ENCODE data around the gene YTHDF1. TPM values are rescaled to one million over a fixed set of nuclear protein-coding genes. Genes with fewer than 3 reads are reported as not detected.
"Not testable (repeated sequence)": the region's sequence is repeated elsewhere in the genome, so short reads cannot be mapped to it uniquely, and the experiment has no call there.

The YTHDF1 gene
- total RNA-seq, 1 experiment from 2014 or later: 196 TPM

GRCh38 chr20:63253065-63253437 lies 37.1 kb upstream of the YTHDF1 start:
- Mint-ChIP-seq H3K4me1 (ENCODE audit: low read depth, unreplicated experiment) (peaks cover 56% of the 10 kb centered on the region), H3K9me3 (ENCODE audit: unreplicated experiment) (no peaks in the 10 kb centered on the region), H3K36me3 (ENCODE audit: insufficient read depth, unreplicated experiment) (peaks cover 9% of the 10 kb centered on the region), H3K27ac (ENCODE audit: unreplicated experiment) (no peak overlapping the region), H3K27me3 (ENCODE audit: insufficient read depth, unreplicated experiment) (no peaks in the 10 kb centered on the region), H3K4me3 (ENCODE audit: unreplicated experiment) (no peak overlapping the region)
- H3K27me3 ChIP-seq (replicated peaks; ENCODE audit: control insufficient read depth, insufficient read depth, low read length): no peaks in the 10 kb centered on the region
- DNase-seq: no peak
- no peaks in the 10 kb centered on the region for H3K9me3 ChIP-seq
- H3K4me3 ChIP-seq (ENCODE audit: low read depth, low read length): no peak overlapping the region
- POLR2A ChIA-PET: no interaction called here
- intact Hi-C loops (cut with micrococcal nuclease; ENCODE audit: unreplicated experiment): no loop called here
- peaks cover 56% of the 10 kb centered on the region for H3K4me1 ChIP-seq
- H3K36me3 ChIP-seq (ENCODE audit: control insufficient read depth, insufficient read depth, low read length): no peaks in the 10 kb centered on the region
- CTCF ChIA-PET: interaction anchor here (0.6 to 3.2 kb wide), 4 partner anchors 13 to 68 kb away, joined by 3 to 23 read pairs (median 7); no protein-coding TSS in a partner anchor
- no peak for TF ChIP-seq CTCF (IDR thresholded peaks at IDR 0.05; ENCODE audit: insufficient read depth in 1 of 2, low read depth in 1 of 2, low read length in 1 of 2, severe bottlenecking in 1 of 2, unreplicated experiment in 1 of 2)
- no TSS peak for BruUV-seq (replicated peaks)

- Histone ChIP-seq H3K4me3 (ENCODE audit: low read depth, low read length) (no peak overlapping the region), H3K9me3 (no peaks in the 10 kb centered on the region), H3K27me3 (replicated peaks; ENCODE audit: control insufficient read depth, insufficient read depth, low read length) (no peaks in the 10 kb centered on the region), H3K4me1 (peaks cover 59% of the 10 kb centered on the region), H3K36me3 (ENCODE audit: control insufficient read depth, insufficient read depth, low read length) (no peaks in the 10 kb centered on the region)
- Mint-ChIP-seq H3K36me3 (ENCODE audit: insufficient read depth, unreplicated experiment) (peaks cover 9% of the 10 kb centered on the region), H3K9me3 (ENCODE audit: unreplicated experiment) (no peaks in the 10 kb centered on the region), H3K27ac (ENCODE audit: unreplicated experiment) (no peak overlapping the region), H3K27me3 (ENCODE audit: insufficient read depth, unreplicated experiment) (no peaks in the 10 kb centered on the region), H3K4me3 (ENCODE audit: unreplicated experiment) (no peak overlapping the region), H3K4me1 (ENCODE audit: low read depth, unreplicated experiment) (peaks cover 48% of the 10 kb centered on the region)
- intact Hi-C loops (cut with micrococcal nuclease; ENCODE audit: unreplicated experiment): no loop called here
- no peak for DNase-seq
- POLR2A ChIA-PET: no interaction called here
- CTCF ChIA-PET: interaction anchor here (2.9 to 3.2 kb wide), 2 partner anchors 18 to 29 kb away, joined by 10 to 23 read pairs; no protein-coding TSS in a partner anchor
- no peak for TF ChIP-seq CTCF (IDR thresholded peaks at IDR 0.05; ENCODE audit: insufficient read depth in 1 of 2, low read depth in 1 of 2, low read length in 1 of 2, severe bottlenecking in 1 of 2, unreplicated experiment in 1 of 2)
- BruUV-seq (replicated peaks): no TSS peak
Observed at GRCh38 chr20:63252284-63252711, 36.4 kb upstream of the YTHDF1 start.

- TF ChIP-seq CTCF (IDR thresholded peaks at IDR 0.05; ENCODE audit: insufficient read depth in 1 of 2, low read depth in 1 of 2, low read length in 1 of 2, severe bottlenecking in 1 of 2, unreplicated experiment in 1 of 2): peak; percentile 35 to 69
- H3K4me3 Mint-ChIP-seq (ENCODE audit: unreplicated experiment); H3K36me3 Mint-ChIP-seq (ENCODE audit: insufficient read depth, unreplicated experiment); H3K27me3 ChIP-seq (replicated peaks; ENCODE audit: control insufficient read depth, insufficient read depth, low read length); H3K9me3 ChIP-seq; H3K36me3 ChIP-seq (ENCODE audit: control insufficient read depth, insufficient read depth, low read length); H3K27me3 Mint-ChIP-seq (ENCODE audit: insufficient read depth, unreplicated experiment); POLR2A ChIA-PET; H3K9me3 Mint-ChIP-seq (ENCODE audit: unreplicated experiment); BruUV-seq (replicated peaks); H3K4me3 ChIP-seq (ENCODE audit: low read depth, low read length): not testable (repeated sequence)
- Mint-ChIP-seq H3K4me1 (ENCODE audit: low read depth, unreplicated experiment) (peaks cover 41% of the 10 kb centered on the region), H3K27ac (ENCODE audit: unreplicated experiment) (peak overlapping the region; percentile 5)
- CTCF ChIA-PET: interaction anchor here (0.6 to 3.2 kb wide), 4 partner anchors 17 to 376 kb away, joined by 3 to 23 read pairs (median 9); no protein-coding TSS in a partner anchor
- H3K4me1 ChIP-seq: peaks cover 58% of the 10 kb centered on the region
- intact Hi-C loops (cut with micrococcal nuclease; ENCODE audit: unreplicated experiment): loop anchor here (1.0 to 2.0 kb wide), 2 partner anchors 21 to 28 kb away; partner anchors contain the start of gene ARFGAP1
- peak; percentile 78 for DNase-seq
Observed at GRCh38 chr20:63251350-63251749, 35.4 kb upstream of the YTHDF1 start.

Measured in Caco-2 (cell line).